Measurements from ENCODE around the gene SMOC2. TPM values are rescaled to one million over a fixed set of nuclear protein-coding genes. Genes with fewer than 3 reads are reported as not detected.
"Not testable (repeated sequence)": the region's sequence is repeated elsewhere in the genome, so short reads cannot be mapped to it uniquely, and the experiment has no call there.

SMOC2 gene
- total RNA-seq, 1 donor from 2014 or later, result 102 TPM

- Histone ChIP-seq H3K27me3 (no peaks in the 10 kb centered on the region), H3K9me3 (no peaks in the 10 kb centered on the region), H3K4me1 (peaks cover 0 to 8% of the 10 kb centered on the region in 2 donors), H3K27ac (no peak overlapping the region), H3K4me3 (no peak overlapping the region), H3K36me3 (no peaks in the 10 kb centered on the region)
- DNase-seq (ENCODE audit: low spot score in 2 of 2), result no peak
- intact Hi-C loops (cut with DNase I), result no loop called here
- no peak for TF ChIP-seq CTCF (IDR thresholded peaks at IDR 0.05)
Measured at GRCh38 chr6:168704678-168705077, 263.7 kb downstream of the SMOC2 start.

- intact Hi-C loops (cut with DNase I); H3K27me3 ChIP-seq; H3K36me3 ChIP-seq; H3K27ac ChIP-seq; H3K4me1 ChIP-seq; H3K9me3 ChIP-seq; DNase-seq (ENCODE audit: low spot score in 2 of 2); H3K4me3 ChIP-seq: not testable (repeated sequence)
Measured at GRCh38 chr6:168705271-168705670, 264.3 kb downstream of the SMOC2 start.

GRCh38 chr6:168706471-168707177 is 265.6 kb downstream of the SMOC2 start:
- H3K4me1 ChIP-seq, result peaks cover 0 to 2% of the 10 kb centered on the region in 2 donors
- TF ChIP-seq CTCF (IDR thresholded peaks at IDR 0.05), result no peak
- H3K9me3 ChIP-seq, result no peaks in the 10 kb centered on the region
- DNase-seq (ENCODE audit: low spot score in 2 of 2), result peak in 1 of 2 donors; percentile 41
- intact Hi-C loops (cut with DNase I), result no loop called here
- no peaks in the 10 kb centered on the region for H3K36me3 ChIP-seq
- H3K27ac ChIP-seq, result no peak overlapping the region
- no peaks in the 10 kb centered on the region for H3K27me3 ChIP-seq
- H3K4me3 ChIP-seq, result no peak overlapping the region

GRCh38 chr6:168708526-168708925 is 267.5 kb downstream of the SMOC2 start:
- no peak overlapping the region for H3K4me3 ChIP-seq
- no peak for TF ChIP-seq CTCF (IDR thresholded peaks at IDR 0.05)
- intact Hi-C loops (cut with DNase I), result no loop called here

GRCh38 chr6:168708984-168709383 is 268.0 kb downstream of the SMOC2 start:
- intact Hi-C loops (cut with DNase I), result no loop called here
- DNase-seq (ENCODE audit: low spot score in 2 of 2), result peak in 1 of 2 donors; percentile 25

More at GRCh38 chr6:168708526-168708925, 267.5 kb downstream of the SMOC2 start:
- no peaks in the 10 kb centered on the region for H3K27me3 ChIP-seq
- no peaks in the 10 kb centered on the region for H3K9me3 ChIP-seq
- H3K4me1 ChIP-seq, result peaks cover 0 to 2% of the 10 kb centered on the region in 2 donors
- peak in 1 of 2 donors; percentile 18 for DNase-seq (ENCODE audit: low spot score in 2 of 2)
- H3K36me3 ChIP-seq, result no peaks in the 10 kb centered on the region
- H3K27ac ChIP-seq, result no peak overlapping the region

More at GRCh38 chr6:168708984-168709383, 268.0 kb downstream of the SMOC2 start:
- Histone ChIP-seq H3K4me3 (no peak overlapping the region), H3K36me3 (no peaks in the 10 kb centered on the region), H3K27ac (no peak overlapping the region), H3K27me3 (no peaks in the 10 kb centered on the region), H3K9me3 (no peaks in the 10 kb centered on the region), H3K4me1 (peaks cover 0 to 2% of the 10 kb centered on the region in 2 donors)
- no peak for TF ChIP-seq CTCF (IDR thresholded peaks at IDR 0.05)

Data from ascending aorta (tissue), 2 donors.